ENCODE data around the gene EXOC6. TPM values are rescaled to one million over a fixed set of nuclear protein-coding genes. Genes with fewer than 3 reads are reported as not detected.

EXOC6 gene
- polyA plus RNA-seq, 1 donor from 2014 or later, result 26.3 TPM

GRCh38 chr10:92891885-92892690, 43.8 kb downstream of the EXOC6 start:
- TF ChIP-seq EZH2 (IDR thresholded peaks at IDR 0.05; ENCODE audit: borderline replicate concordance, insufficient read depth, low read length, poor library complexity, severe bottlenecking) (no peak), TAF1 (IDR thresholded peaks at IDR 0.05; ENCODE audit: low read depth) (no peak), SMC3 (conservative IDR thresholded peaks at IDR 0.05; ENCODE audit: poor library complexity) (no peak), CTCF (IDR thresholded peaks at IDR 0.05; ENCODE audit: poor library complexity, severe bottlenecking) (no peak), EP300 (conservative IDR thresholded peaks at IDR 0.05; ENCODE audit: poor library complexity, severe bottlenecking) (no peak), RAD21 (conservative IDR thresholded peaks at IDR 0.05) (no peak), MXI1 (conservative IDR thresholded peaks at IDR 0.05; ENCODE audit: poor library complexity, severe bottlenecking) (no peak), POLR2AphosphoS5 (IDR thresholded peaks at IDR 0.05) (no peak)
- TF ChIP-seq, protein P1, sequence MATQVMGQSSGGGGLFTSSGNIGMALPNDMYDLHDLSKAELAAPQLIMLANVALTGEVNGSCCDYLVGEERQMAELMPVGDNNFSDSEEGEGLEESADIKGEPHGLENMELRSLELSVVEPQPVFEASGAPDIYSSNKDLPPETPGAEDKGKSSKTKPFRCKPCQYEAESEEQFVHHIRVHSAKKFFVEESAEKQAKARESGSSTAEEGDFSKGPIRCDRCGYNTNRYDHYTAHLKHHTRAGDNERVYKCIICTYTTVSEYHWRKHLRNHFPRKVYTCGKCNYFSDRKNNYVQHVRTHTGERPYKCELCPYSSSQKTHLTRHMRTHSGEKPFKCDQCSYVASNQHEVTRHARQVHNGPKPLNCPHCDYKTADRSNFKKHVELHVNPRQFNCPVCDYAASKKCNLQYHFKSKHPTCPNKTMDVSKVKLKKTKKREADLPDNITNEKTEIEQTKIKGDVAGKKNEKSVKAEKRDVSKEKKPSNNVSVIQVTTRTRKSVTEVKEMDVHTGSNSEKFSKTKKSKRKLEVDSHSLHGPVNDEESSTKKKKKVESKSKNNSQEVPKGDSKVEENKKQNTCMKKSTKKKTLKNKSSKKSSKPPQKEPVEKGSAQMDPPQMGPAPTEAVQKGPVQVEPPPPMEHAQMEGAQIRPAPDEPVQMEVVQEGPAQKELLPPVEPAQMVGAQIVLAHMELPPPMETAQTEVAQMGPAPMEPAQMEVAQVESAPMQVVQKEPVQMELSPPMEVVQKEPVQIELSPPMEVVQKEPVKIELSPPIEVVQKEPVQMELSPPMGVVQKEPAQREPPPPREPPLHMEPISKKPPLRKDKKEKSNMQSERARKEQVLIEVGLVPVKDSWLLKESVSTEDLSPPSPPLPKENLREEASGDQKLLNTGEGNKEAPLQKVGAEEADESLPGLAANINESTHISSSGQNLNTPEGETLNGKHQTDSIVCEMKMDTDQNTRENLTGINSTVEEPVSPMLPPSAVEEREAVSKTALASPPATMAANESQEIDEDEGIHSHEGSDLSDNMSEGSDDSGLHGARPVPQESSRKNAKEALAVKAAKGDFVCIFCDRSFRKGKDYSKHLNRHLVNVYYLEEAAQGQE (IDR thresholded peaks at IDR 0.05; ENCODE audit: borderline replicate concordance), result no peak
- peaks cover 5% of the 10 kb centered on the region for H3K79me2 ChIP-seq (replicated peaks; ENCODE audit: insufficient read depth, low read length)
- no peaks in the 10 kb centered on the region for H3K36me3 ChIP-seq (ENCODE audit: insufficient read depth, low read length)
- H3F3A ChIP-seq (ENCODE audit: insufficient read depth, low read length, poor library complexity, severe bottlenecking), result no peaks in the 10 kb centered on the region
- no peaks in the 10 kb centered on the region for H3K9me3 ChIP-seq (ENCODE audit: low read length)
- no peak overlapping the region for H3K4me3 ChIP-seq (ENCODE audit: low read length)
- H3K9ac ChIP-seq (ENCODE audit: low read length), result no peak overlapping the region
- H3K27ac ChIP-seq (ENCODE audit: low read length), result no peak overlapping the region
- no peak overlapping the region for H3K4me2 ChIP-seq (ENCODE audit: low read length)
- H3K9me2 ChIP-seq (ENCODE audit: insufficient read depth, low read length), result no peaks in the 10 kb centered on the region
- H2AFZ ChIP-seq (ENCODE audit: low read depth, low read length), result no peak overlapping the region
- no peaks in the 10 kb centered on the region for H3K27me3 ChIP-seq (ENCODE audit: insufficient read depth, low read depth, low read length)
- H4K20me1 ChIP-seq (ENCODE audit: insufficient read depth), result no peaks in the 10 kb centered on the region

DNA sequence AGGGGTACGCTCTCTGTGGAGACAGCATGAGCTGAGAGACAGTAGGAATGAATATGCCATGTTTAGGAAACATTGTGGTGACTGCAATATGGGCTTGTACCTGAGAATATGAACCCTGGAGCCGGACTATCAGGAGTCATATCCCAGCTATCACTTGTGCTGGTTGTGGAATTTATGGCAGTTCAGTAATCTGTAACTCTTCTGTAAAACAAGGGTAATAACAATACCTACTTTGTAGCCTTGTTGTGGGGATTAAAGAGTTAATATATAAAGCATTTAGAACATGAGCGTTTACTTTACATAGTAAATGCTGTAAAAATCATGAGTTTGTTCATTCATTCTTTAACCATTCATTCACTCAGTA, 44.4 kb downstream of the EXOC6 start:
- Histone ChIP-seq H3K4me2 (ENCODE audit: low read length) (no peak overlapping the region), H3K79me2 (replicated peaks; ENCODE audit: insufficient read depth, low read length) (peaks cover 5% of the 10 kb centered on the region), H3K27ac (ENCODE audit: low read length) (no peak overlapping the region), H3K9ac (ENCODE audit: low read length) (no peak overlapping the region), H3K27me3 (ENCODE audit: insufficient read depth, low read depth, low read length) (no peaks in the 10 kb centered on the region), H3K9me2 (ENCODE audit: insufficient read depth, low read length) (no peaks in the 10 kb centered on the region), H3K4me3 (ENCODE audit: low read length) (no peak overlapping the region), H2AFZ (ENCODE audit: low read depth, low read length) (no peak overlapping the region), H3K36me3 (ENCODE audit: insufficient read depth, low read length) (no peaks in the 10 kb centered on the region), H4K20me1 (ENCODE audit: insufficient read depth) (no peaks in the 10 kb centered on the region), H3F3A (ENCODE audit: insufficient read depth, low read length, poor library complexity, severe bottlenecking) (no peaks in the 10 kb centered on the region), H3K9me3 (ENCODE audit: low read length) (no peaks in the 10 kb centered on the region)
- TF ChIP-seq EZH2 (IDR thresholded peaks at IDR 0.05; ENCODE audit: borderline replicate concordance, insufficient read depth, low read length, poor library complexity, severe bottlenecking) (no peak), SMC3 (conservative IDR thresholded peaks at IDR 0.05; ENCODE audit: poor library complexity) (no peak), RAD21 (conservative IDR thresholded peaks at IDR 0.05) (no peak)

All from neural cell (in vitro differentiated cells).